GM19193 (cell line): ENCODE results near the gene ALPG.

Experiments
- POLR2A ChIP-seq: IDR thresholded peaks from 4 replicates; pipeline ENCODE4 v1.6.1; 2011; ENCODE audit not compliant: insufficient read depth, insufficient read length; ENCODE audit errors: extremely low read depth

The ALPG gene

DNA sequence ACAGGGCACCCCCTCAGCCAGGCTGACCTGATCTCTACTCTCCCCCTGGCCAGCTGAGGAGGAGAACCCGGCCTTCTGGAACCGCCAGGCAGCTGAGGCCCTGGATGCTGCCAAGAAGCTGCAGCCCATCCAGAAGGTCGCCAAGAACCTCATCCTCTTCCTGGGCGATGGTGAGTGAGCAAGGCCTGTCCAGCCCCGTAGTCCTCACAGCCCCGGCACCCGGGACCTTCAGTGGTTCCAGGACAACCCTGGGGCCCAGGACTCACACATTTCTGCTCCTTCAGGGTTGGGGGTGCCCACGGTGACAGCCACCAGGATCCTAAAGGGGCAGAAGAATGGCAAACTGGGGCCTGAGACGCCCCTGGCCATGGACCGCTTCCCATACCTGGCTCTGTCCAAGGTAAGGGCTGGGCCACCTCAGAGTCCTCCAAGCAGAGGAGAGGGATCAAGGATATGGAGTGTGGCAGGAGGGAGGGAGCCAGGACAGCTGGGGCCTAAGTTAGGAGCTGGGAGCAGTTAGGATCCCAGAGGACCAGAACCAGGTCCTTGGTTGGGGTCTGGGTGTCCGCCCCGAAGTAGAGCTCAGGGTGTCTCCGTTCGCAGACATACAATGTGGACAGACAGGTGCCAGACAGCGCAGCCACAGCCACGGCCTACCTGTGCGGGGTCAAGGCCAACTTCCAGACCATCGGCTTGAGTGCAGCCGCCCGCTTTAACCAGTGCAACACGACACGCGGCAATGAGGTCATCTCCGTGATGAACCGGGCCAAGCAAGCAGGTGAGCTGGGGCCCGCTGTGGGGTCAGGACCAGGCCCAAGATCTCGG lies 49.9 kb downstream of the ALPG start:
- TF ChIP-seq POLR2A, result no peak

DNA sequence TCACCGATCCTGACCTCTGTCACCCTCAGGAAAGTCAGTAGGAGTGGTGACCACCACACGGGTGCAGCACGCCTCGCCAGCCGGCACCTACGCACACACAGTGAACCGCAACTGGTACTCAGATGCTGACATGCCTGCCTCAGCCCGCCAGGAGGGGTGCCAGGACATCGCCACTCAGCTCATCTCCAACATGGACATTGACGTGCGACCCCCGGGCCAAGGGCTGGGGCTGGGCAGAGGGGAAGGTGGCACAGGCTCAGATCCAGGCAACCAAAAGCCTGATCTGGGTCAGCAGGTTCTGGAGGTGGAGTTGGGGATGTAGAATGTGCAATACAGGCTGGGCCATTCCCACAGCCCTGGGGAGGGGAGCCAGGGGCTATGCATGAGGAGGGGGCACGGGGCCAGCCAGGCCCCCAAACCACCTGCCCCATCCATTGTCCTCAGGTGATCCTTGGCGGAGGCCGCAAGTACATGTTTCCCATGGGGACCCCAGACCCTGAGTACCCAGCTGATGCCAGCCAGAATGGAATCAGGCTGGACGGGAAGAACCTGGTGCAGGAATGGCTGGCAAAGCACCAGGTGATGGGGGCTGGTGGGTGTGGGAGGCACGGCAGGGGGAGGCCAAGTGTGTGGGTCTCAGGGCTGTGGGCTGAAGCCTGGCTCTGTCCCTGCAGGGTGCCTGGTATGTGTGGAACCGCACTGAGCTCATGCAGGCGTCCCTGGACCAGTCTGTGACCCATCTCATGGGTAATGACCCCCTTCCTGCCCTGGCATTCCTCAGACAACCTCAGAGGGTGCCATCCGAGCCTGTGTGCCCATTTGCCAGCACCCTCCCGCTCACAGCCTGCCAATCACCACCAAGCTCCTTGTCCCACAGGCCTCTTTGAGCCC lies 50.7 kb downstream of the ALPG start:
- no peak for TF ChIP-seq POLR2A

DNA sequence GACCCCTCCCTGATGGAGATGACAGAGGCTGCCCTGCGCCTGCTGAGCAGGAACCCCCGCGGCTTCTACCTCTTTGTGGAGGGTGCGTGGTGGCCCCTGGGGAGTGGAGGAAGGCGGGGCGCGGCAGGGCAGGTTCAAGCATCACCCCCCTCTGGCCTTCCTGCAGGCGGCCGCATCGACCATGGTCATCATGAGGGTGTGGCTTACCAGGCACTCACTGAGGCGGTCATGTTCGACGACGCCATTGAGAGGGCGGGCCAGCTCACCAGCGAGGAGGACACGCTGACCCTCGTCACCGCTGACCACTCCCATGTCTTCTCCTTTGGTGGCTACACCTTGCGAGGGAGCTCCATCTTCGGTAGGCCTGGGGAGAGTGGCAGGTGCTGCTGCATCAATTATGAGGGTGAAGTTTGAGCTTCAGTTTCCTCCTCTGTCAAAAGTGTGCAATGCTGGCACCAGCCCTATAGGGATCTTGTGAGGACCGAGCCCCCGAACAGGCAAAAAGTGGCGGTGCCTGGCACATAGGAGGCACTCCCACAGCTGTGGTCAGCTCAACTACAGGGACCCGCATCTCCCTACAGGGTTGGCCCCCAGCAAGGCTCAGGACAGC lies 51.5 kb downstream of the ALPG start:
- no peak for TF ChIP-seq POLR2A

DNA sequence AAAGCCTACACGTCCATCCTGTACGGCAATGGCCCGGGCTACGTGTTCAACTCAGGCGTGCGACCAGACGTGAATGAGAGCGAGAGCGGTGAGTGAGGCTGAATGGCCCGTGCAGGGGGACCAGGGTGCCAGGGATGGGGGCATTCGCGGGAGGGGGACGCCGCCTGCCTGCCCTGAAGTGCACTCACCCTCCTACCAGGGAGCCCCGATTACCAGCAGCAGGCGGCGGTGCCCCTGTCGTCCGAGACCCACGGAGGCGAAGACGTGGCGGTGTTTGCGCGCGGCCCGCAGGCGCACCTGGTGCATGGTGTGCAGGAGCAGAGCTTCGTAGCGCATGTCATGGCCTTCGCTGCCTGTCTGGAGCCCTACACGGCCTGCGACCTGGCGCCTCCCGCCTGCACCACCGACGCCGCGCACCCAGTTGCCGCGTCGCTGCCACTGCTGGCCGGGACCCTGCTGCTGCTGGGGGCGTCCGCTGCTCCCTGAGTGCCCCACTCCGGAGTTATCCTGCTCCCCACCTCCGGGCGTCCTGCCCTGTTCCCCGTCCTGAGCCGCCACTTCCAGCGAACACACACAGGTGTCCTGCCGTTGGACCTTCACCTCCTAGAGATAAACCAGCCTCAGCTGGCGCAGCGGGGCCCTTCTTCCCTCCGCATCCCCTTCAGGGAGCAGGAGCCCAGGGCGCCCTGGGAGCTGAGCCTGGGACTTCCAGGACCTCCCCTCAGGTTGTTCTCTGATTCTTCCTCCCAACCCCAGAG lies 52.2 kb downstream of the ALPG start:
- TF ChIP-seq POLR2A, result no peak

DNA sequence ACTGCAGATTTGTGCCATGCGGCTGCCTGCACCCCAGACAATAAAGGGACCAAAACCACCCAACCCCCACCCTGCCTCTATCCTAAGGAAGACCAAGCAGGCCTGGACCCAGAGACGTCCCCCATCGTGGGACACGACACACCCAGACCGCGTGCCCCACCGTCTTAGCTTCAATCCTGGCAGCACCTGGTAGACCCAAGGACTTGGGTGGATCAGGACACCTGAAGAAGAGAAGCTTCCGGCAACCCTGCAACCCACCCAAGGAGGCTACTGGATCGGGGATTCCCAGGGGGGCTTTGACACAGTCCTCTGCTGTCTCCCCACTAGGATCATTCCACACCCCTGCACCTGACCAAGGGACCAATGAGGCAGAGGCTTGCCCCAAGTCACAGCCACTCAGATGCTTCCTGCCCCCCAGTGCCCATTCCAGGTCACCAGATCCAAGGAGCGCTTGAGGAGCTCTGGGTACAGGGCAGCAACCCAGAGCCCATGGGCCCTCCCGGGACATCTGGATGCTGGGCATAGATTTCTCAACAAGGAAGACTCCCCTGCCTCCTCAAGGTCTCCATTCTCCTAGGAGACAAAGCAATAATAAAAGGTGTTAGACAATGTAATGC lies 52.9 kb downstream of the ALPG start:
- no peak for TF ChIP-seq POLR2A

DNA sequence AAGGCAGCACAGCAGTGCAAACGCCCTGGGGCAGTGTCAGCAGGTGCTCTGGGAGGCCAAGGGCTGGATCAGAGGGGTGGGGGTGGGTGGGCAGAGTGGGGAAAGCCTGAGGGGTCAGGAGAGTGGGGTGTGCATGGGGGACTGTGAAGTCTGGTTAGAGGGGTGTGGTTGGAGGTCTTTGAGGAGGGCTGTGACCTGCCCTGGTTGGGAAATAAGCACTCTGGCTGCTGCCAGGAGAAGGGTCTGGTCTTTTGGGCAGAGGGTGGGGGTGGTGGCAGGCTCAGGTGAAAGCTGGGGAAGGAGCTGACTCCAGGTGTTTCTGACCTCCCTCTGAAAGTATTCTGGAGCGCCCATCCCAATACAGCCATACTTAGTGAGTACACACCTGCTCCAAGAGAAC lies 53.5 kb downstream of the ALPG start:
- TF ChIP-seq POLR2A, result no peak
